Sigmoid colon (tissue), 4 donors: Measurements from ENCODE around the gene APOC3.

Experiments used
- CTCF ChIP-seq, 4 experiments: fragments of 450-650 bp in 3 of 4; fragments of 200-600 bp in 1 of 4; IDR thresholded peaks; one replicate each; pipeline ENCODE4 v1.5.1; 2016 to 2019; ENCODE audit warnings: antibody characterized with exemption in 4 of 4, mild to moderate bottlenecking in 3 of 4, moderate library complexity in 2 of 4
- EP300 ChIP-seq, 4 donors: sonication (generic); formaldehyde crosslinking; IDR thresholded peaks; one replicate each; pipeline ENCODE4 v1.6.1; 2017; ENCODE audit warnings: antibody characterized with exemption in 4 of 4
- POLR2A ChIP-seq, 2 donors: fragments of 450-650 bp; IDR thresholded peaks; one replicate each; pipeline ENCODE4 v1.6.1; 2016; ENCODE audit warnings: antibody characterized with exemption in 2 of 2, mild to moderate bottlenecking in 2 of 2, moderate library complexity in 2 of 2
- POLR2AphosphoS5 ChIP-seq, 4 donors: sonication (generic); formaldehyde crosslinking; IDR thresholded peaks; one replicate each; pipeline ENCODE4 v1.6.1; 2017; ENCODE audit warnings: antibody characterized with exemption in 4 of 4

- TF ChIP-seq POLR2AphosphoS5 (IDR thresholded peaks at IDR 0.05), result no peak
- no peak for TF ChIP-seq CTCF (IDR thresholded peaks at IDR 0.05)
- TF ChIP-seq POLR2A (IDR thresholded peaks at IDR 0.05), result no peak
- no peak for TF ChIP-seq EP300 (IDR thresholded peaks at IDR 0.05)
Observed at GRCh38 chr11:116833491-116833815, 3.7 kb downstream of the APOC3 start.
